Medulla oblongata (tissue), 1 donor: ENCODE measurements around the gene PTPN20.

Source experiments
- DNase-seq: peaks from one replicate; pipeline ENCODE4 v3.0.0-alpha.2; 2015; ENCODE audit errors: extremely low spot score

The PTPN20 gene

GRCh38 chr10:47020471-47020870 is 109.2 kb downstream of the PTPN20 start:
- no peak for DNase-seq

GRCh38 chr10:47021850-47022249 is 110.6 kb downstream of the PTPN20 start:
- no peak for DNase-seq

GRCh38 chr10:47022311-47023131 is 111.3 kb downstream of the PTPN20 start:
- DNase-seq: no peak

GRCh38 chr10:47023237-47024045 is 112.2 kb downstream of the PTPN20 start:
- DNase-seq: no peak

GRCh38 chr10:47024046-47024322 is 112.8 kb downstream of the PTPN20 start:
- no peak for DNase-seq

- DNase-seq: peak; percentile 74
Measured at GRCh38 chr10:47024399-47025252, 113.4 kb downstream of the PTPN20 start.

GRCh38 chr10:47025253-47025539 is 114.0 kb downstream of the PTPN20 start:
- no peak for DNase-seq

- DNase-seq: no peak
Measured at GRCh38 chr10:47025540-47026300, 114.5 kb downstream of the PTPN20 start.

- no peak for DNase-seq
Measured at GRCh38 chr10:47026301-47027107, 115.3 kb downstream of the PTPN20 start.

GRCh38 chr10:47027108-47027783 is 116.0 kb downstream of the PTPN20 start:
- DNase-seq: no peak

- DNase-seq: no peak
Measured at GRCh38 chr10:47027784-47028260, 116.6 kb downstream of the PTPN20 start.

GRCh38 chr10:47028466-47028865 is 117.2 kb downstream of the PTPN20 start:
- no peak for DNase-seq

GRCh38 chr10:47029181-47030009 is 118.2 kb downstream of the PTPN20 start:
- DNase-seq: no peak

GRCh38 chr10:47030191-47030703 is 119.0 kb downstream of the PTPN20 start:
- no peak for DNase-seq

- DNase-seq: no peak
Measured at GRCh38 chr10:47031211-47031900, 120.1 kb downstream of the PTPN20 start.

GRCh38 chr10:47031901-47032465 is 120.8 kb downstream of the PTPN20 start:
- DNase-seq: peak; percentile 8

GRCh38 chr10:47033081-47033480 is 121.9 kb downstream of the PTPN20 start:
- no peak for DNase-seq
